K562 (cell line): ENCODE data around the gene MSN. TPM values are rescaled to one million over a fixed set of nuclear protein-coding genes. Genes with fewer than 3 reads are reported as not detected.
A peak's percentile ranks its signal among the peaks of the same experiment; 100 is the strongest.

ENCODE experiments used
- CBFA2T2 ChIP-seq: fragments of 450-650 bp; conservative IDR thresholded peaks from 2 replicates; pipeline ENCODE4 v1.6.1; 2017; ENCODE audit warnings: mild to moderate bottlenecking
- FOXK1 ChIP-seq: sonication (generic); formaldehyde crosslinking; IDR thresholded peaks from 2 replicates; pipeline ENCODE4 v1.8.0; 2022; ENCODE audit warnings: missing genetic modification reagents, mild to moderate bottlenecking, borderline replicate concordance
- HDAC8 ChIP-seq: fragments of 450-650 bp; IDR thresholded peaks from 2 replicates; pipeline ENCODE4 v1.6.1; 2016; ENCODE audit warnings: mild to moderate bottlenecking, missing genetic modification characterization, moderate library complexity, missing compliant biosample characterization
- HMG20A ChIP-seq: fragments of 450-650 bp; formaldehyde crosslinking; conservative IDR thresholded peaks from 2 replicates; pipeline ENCODE4 v1.4.0; 2020; ENCODE audit warnings: mild to moderate bottlenecking, mixed read lengths
- HNRNPL ChIP-seq: fragments of 200-400 bp; formaldehyde crosslinking; IDR thresholded peaks from 2 replicates; pipeline ENCODE4 v1.6.1; 2017; ENCODE audit warnings: low read depth, mild to moderate bottlenecking, low read length
- MTA1 ChIP-seq: fragments of 450-650 bp; IDR thresholded peaks from 2 replicates; pipeline ENCODE4 v1.6.1; 2017; ENCODE audit warnings: borderline replicate concordance
- PURB ChIP-seq: sonication (generic); formaldehyde crosslinking; IDR thresholded peaks from 2 replicates; pipeline ENCODE4 v1.9.0; 2021; ENCODE audit warnings: low read depth, mild to moderate bottlenecking, missing genetic modification reagents
- TRIM24 ChIP-seq, 2 experiments: fragments of 450-650 bp; IDR thresholded peaks; 2 replicates each; pipeline ENCODE4 v1.6.1; 2016
- U2AF1 ChIP-seq: fragments of 200-400 bp; formaldehyde crosslinking; optimal IDR thresholded peaks from 2 replicates; pipeline ENCODE3; 2017; ENCODE audit warnings: mild to moderate bottlenecking, low read depth, low read length, moderate library complexity
- ZBTB7A ChIP-seq: IDR thresholded peaks from 2 replicates; pipeline ENCODE4 v1.6.1; 2011; ENCODE audit warnings: low read depth, mild to moderate bottlenecking, low read length, moderate library complexity, borderline replicate concordance; ENCODE audit not compliant: control insufficient read depth
- ZNF174 ChIP-seq: fragments of 250-450 bp; sonication (Bioruptor Pico); IDR thresholded peaks from 2 replicates; pipeline ENCODE4 v1.4.0; 2020; ENCODE audit warnings: mild to moderate bottlenecking
- ZNF589 ChIP-seq: fragments of 200-800 bp; sonication (Bioruptor generic); IDR thresholded peaks from 2 replicates; pipeline ENCODE4 v1.6.1; 2016; ENCODE audit warnings: low read depth, missing genetic modification characterization, missing compliant biosample characterization
- ZSCAN32 ChIP-seq: fragments of 450-650 bp; formaldehyde crosslinking; IDR thresholded peaks from 2 replicates; pipeline ENCODE4 v1.4.0; 2020; ENCODE audit warnings: mild to moderate bottlenecking, moderate library complexity
- polyA plus RNA-seq, 8 experiments: library from polyadenylated mRNA; depleted of rRNA in 4 of 8; stranded (reverse) in 5 of 8; unstranded in 3 of 8; fragments of >200 nt; fragmentation: Nextera tagmentation in 2 of 8; fragmentation: Illumina TruSeq in 1 of 8; extraction: Ambion mirVana in 2 of 8; extraction: Trizol in 1 of 8; gene quantifications; 2 replicates each; pipeline versions ENCODE4 v1.2.1 to v1.2.3, GENCODE V29; 2011 to 2014; ENCODE audit warnings: inconsistent platforms in 1 of 8, missing spikeins in 1 of 8
- total RNA-seq, 7 experiments: library from RNA; depleted of rRNA in 6 of 7; stranded (reverse); fragments of >200 nt in 6 of 7; fragmentation: Illumina TruSeq in 2 of 7; extraction: Trizol in 2 of 7; gene quantifications; 2 replicates each; pipeline versions ENCODE4 v1.2.1 to v1.2.3, GENCODE V29; 2011 to 2021; ENCODE audit warnings: low replicate concordance in 1 of 7
- TF ChIP-seq, protein P1 (sequence below): fragments of 450-650 bp; formaldehyde crosslinking; IDR thresholded peaks from 2 replicates; pipeline ENCODE4 v1.4.0; 2020; ENCODE audit warnings: mild to moderate bottlenecking, moderate library complexity
- TF ChIP-seq, protein P2 (sequence below): fragments of 450-650 bp; formaldehyde crosslinking; IDR thresholded peaks from 2 replicates; pipeline ENCODE4 v1.4.0; 2020; ENCODE audit warnings: mild to moderate bottlenecking
- TF ChIP-seq, protein P3 (sequence below): fragments of 450-650 bp; conservative IDR thresholded peaks from 2 replicates; pipeline ENCODE4 v1.6.1; 2016; ENCODE audit warnings: missing genetic modification characterization, low read depth, mild to moderate bottlenecking, control low read depth, missing compliant biosample characterization
- TF ChIP-seq, protein P4 (sequence below), 2 experiments: IDR thresholded peaks; 2 replicates each; pipeline ENCODE4 v1.6.1; 2012; ENCODE audit warnings: improper control_type of control experiment in 2 of 2, low read depth in 2 of 2, low read length in 2 of 2, borderline replicate concordance in 1 of 2
- TF ChIP-seq, protein P5 (sequence below): fragments of 450-650 bp; IDR thresholded peaks from 2 replicates; pipeline ENCODE4 v1.6.1; 2016
- TF ChIP-seq, protein P6 (sequence below), 3 experiments: fragments of 200-800 bp in 1 of 3; sonication (Bioruptor generic) in 1 of 3; sonication (generic) in 1 of 3; formaldehyde crosslinking in 1 of 3; IDR thresholded peaks; 2 replicates each; pipeline versions ENCODE4 v1.6.1 to v1.8.0; 2016 to 2022; ENCODE audit warnings: mild to moderate bottlenecking in 2 of 3, missing compliant biosample characterization in 2 of 3, missing genetic modification characterization in 2 of 3, missing genetic modification reagents in 1 of 3

The MSN gene
- total and polyA plus RNA-seq, 9 of the 15 experiments (the other 6 are each of a cell fraction or from before 2014, with no cell fraction given), result 128 to 486 (median 237) TPM

DNA sequence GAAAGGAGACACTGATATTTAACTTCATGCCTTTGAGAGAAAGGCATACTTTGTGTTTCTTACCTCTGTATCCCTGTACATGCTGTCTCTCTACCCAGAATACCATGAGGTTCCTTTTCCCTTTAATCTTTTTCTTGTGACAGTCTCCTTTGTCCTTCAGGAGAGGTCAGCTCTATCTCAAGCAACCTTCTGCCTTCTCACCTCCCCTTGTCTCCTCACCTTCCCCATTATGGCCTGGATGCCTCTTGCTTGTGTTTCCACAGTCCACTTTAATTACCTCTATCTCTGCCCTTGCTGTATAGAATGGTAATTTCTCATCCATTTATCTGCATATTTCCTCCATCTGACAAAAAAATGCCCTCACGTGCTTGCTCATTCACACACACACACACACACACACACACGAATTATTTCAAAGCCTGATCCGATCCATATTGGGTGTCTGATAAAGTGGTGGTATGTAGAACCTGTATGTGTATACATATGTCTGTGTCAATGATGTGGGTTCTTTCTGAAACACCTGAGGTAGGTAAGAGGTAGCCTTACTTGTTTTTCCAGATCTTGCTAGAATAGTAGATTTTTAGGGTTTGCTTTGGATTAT, 28.5 kb downstream of the MSN start (continued):
- TF ChIP-seq, protein P1, sequence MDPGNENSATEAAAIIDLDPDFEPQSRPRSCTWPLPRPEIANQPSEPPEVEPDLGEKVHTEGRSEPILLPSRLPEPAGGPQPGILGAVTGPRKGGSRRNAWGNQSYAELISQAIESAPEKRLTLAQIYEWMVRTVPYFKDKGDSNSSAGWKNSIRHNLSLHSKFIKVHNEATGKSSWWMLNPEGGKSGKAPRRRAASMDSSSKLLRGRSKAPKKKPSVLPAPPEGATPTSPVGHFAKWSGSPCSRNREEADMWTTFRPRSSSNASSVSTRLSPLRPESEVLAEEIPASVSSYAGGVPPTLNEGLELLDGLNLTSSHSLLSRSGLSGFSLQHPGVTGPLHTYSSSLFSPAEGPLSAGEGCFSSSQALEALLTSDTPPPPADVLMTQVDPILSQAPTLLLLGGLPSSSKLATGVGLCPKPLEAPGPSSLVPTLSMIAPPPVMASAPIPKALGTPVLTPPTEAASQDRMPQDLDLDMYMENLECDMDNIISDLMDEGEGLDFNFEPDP (CRISPR knock-in tag), result no peak
- TF ChIP-seq ZBTB7A, result no peak
- TF ChIP-seq MTA1, result no peak
- no peak for TF ChIP-seq HMG20A
- no peak for TF ChIP-seq ZNF589 (CRISPR knock-in tag)
- TF ChIP-seq CBFA2T2, result 0 out of 2 replicates have a peak, but pooled peaks have one; percentile 30
- TF ChIP-seq, protein P2, sequence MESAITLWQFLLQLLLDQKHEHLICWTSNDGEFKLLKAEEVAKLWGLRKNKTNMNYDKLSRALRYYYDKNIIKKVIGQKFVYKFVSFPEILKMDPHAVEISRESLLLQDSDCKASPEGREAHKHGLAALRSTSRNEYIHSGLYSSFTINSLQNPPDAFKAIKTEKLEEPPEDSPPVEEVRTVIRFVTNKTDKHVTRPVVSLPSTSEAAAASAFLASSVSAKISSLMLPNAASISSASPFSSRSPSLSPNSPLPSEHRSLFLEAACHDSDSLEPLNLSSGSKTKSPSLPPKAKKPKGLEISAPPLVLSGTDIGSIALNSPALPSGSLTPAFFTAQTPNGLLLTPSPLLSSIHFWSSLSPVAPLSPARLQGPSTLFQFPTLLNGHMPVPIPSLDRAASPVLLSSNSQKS (CRISPR knock-in tag), result no peak
- TF ChIP-seq, protein P3, sequence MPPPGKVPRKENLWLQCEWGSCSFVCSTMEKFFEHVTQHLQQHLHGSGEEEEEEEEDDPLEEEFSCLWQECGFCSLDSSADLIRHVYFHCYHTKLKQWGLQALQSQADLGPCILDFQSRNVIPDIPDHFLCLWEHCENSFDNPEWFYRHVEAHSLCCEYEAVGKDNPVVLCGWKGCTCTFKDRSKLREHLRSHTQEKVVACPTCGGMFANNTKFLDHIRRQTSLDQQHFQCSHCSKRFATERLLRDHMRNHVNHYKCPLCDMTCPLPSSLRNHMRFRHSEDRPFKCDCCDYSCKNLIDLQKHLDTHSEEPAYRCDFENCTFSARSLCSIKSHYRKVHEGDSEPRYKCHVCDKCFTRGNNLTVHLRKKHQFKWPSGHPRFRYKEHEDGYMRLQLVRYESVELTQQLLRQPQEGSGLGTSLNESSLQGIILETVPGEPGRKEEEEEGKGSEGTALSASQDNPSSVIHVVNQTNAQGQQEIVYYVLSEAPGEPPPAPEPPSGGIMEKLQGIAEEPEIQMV (tag), result no peak
- TF ChIP-seq, protein P4, sequence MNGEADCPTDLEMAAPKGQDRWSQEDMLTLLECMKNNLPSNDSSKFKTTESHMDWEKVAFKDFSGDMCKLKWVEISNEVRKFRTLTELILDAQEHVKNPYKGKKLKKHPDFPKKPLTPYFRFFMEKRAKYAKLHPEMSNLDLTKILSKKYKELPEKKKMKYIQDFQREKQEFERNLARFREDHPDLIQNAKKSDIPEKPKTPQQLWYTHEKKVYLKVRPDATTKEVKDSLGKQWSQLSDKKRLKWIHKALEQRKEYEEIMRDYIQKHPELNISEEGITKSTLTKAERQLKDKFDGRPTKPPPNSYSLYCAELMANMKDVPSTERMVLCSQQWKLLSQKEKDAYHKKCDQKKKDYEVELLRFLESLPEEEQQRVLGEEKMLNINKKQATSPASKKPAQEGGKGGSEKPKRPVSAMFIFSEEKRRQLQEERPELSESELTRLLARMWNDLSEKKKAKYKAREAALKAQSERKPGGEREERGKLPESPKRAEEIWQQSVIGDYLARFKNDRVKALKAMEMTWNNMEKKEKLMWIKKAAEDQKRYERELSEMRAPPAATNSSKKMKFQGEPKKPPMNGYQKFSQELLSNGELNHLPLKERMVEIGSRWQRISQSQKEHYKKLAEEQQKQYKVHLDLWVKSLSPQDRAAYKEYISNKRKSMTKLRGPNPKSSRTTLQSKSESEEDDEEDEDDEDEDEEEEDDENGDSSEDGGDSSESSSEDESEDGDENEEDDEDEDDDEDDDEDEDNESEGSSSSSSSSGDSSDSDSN (IDR thresholded peaks at IDR 0.05; ENCODE audit: borderline replicate concordance in 1 of 2, low read depth in 2 of 2, low read length in 2 of 2), result no peak
- no peak for TF ChIP-seq ZSCAN32 (CRISPR knock-in tag)
- no peak for TF ChIP-seq TRIM24 (IDR thresholded peaks at IDR 0.05)
- no peak for TF ChIP-seq HNRNPL
- no peak for TF ChIP-seq PURB (CRISPR knock-in tag)
- TF ChIP-seq HDAC8 (tag), result no peak
- TF ChIP-seq ZNF174, result no peak
- TF ChIP-seq U2AF1, result no peak
- no peak for TF ChIP-seq FOXK1
- TF ChIP-seq, protein P5, sequence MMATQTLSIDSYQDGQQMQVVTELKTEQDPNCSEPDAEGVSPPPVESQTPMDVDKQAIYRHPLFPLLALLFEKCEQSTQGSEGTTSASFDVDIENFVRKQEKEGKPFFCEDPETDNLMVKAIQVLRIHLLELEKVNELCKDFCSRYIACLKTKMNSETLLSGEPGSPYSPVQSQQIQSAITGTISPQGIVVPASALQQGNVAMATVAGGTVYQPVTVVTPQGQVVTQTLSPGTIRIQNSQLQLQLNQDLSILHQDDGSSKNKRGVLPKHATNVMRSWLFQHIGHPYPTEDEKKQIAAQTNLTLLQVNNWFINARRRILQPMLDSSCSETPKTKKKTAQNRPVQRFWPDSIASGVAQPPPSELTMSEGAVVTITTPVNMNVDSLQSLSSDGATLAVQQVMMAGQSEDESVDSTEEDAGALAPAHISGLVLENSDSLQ, result peak; percentile 32; the same call in 1 of the 2 replicates
- TF ChIP-seq, protein P6, sequence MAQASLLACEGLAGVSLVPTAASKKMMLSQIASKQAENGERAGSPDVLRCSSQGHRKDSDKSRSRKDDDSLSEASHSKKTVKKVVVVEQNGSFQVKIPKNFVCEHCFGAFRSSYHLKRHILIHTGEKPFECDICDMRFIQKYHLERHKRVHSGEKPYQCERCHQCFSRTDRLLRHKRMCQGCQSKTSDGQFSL (CRISPR knock-in tag; IDR thresholded peaks at IDR 0.05), result no peak
- TF ChIP-seq, protein P6 (tag; IDR thresholded peaks at IDR 0.05), result no peak
